Astrocyte of the cerebellum (primary cell): ENCODE data around the gene WDR62.

Experiments used
- DNase-seq: peaks from one replicate; pipeline ENCODE4 v3.0.0-alpha.2; 2011; ENCODE audit warnings: low read depth
- H3K4me3 ChIP-seq: 2 replicates; pipeline ENCODE4 v1.5.1; 2011; ENCODE audit warnings: mild to moderate bottlenecking, low read depth, low read length, moderate library complexity
- CTCF ChIP-seq: IDR thresholded peaks from 2 replicates; pipeline ENCODE4 v1.5.1; 2012; ENCODE audit warnings: low read length, low read depth, moderate library complexity, mild to moderate bottlenecking; ENCODE audit errors: missing control alignments
- in situ Hi-C: cut with HindIII; loops from 2 replicates; pipeline ENCODE4 v1.10.0; 2017; ENCODE audit warnings: low sequenced_read_pairs

Gene WDR62

GRCh38 chr19:36079389-36079945, 24.8 kb downstream of the WDR62 start:
- H3K4me3 ChIP-seq = no peak overlapping the region
- no peak for DNase-seq
- TF ChIP-seq CTCF = no peak
- in situ Hi-C loops = no loop called here

- no peak overlapping the region for H3K4me3 ChIP-seq
- in situ Hi-C loops = no loop called here
- no peak for TF ChIP-seq CTCF
These were observed 26.7 kb downstream of the WDR62 start for GRCh38 chr19:36081385-36081784.

GRCh38 chr19:36081894-36082293, 27.2 kb downstream of the WDR62 start:
- no peak overlapping the region for H3K4me3 ChIP-seq
- no peak for TF ChIP-seq CTCF
- in situ Hi-C loops = no loop called here
- no peak for DNase-seq

More at GRCh38 chr19:36081385-36081784, 26.7 kb downstream of the WDR62 start:
- no peak for DNase-seq

GRCh38 chr19:36082916-36083315, 28.2 kb downstream of the WDR62 start:
- DNase-seq = no peak
- in situ Hi-C loops = no loop called here
- H3K4me3 ChIP-seq = no peak overlapping the region
- TF ChIP-seq CTCF = no peak

- TF ChIP-seq CTCF = no peak
- in situ Hi-C loops = no loop called here
- H3K4me3 ChIP-seq = no peak overlapping the region
- DNase-seq = no peak
These were observed 29.7 kb downstream of the WDR62 start for GRCh38 chr19:36084231-36085009.

GRCh38 chr19:36086326-36086725, 31.6 kb downstream of the WDR62 start:
- TF ChIP-seq CTCF = no peak
- H3K4me3 ChIP-seq = no peak overlapping the region
- in situ Hi-C loops = no loop called here
- DNase-seq = no peak
